ENCODE data around the gene ITPR1. TPM values are rescaled to one million over a fixed set of nuclear protein-coding genes. Genes with fewer than 3 reads are reported as not detected.
A peak's percentile ranks its signal among the peaks of the same experiment; 100 is the strongest.

ITPR1 gene
- total RNA-seq, 4 donors from 2014 or later, result 15.3 to 50.2 (median 28.7) TPM

DNA sequence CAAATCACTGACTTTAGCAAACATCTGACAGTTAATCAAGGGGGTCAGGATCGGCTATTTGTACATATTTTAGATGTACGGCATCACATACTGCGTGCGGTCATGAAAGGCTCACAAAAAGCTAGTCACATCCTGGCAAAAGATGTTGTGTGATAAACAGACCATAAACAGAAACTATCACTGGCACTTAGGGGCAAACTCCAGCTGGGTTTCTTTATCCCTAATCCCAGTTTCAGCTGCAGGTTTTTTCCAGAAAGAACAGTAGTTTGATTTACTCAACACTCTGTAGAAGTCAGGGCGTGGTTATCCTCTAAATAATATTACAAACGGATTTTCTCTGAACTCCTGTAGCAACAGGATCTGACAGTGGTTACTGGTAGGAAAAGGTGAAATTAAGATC, 373.7 kb downstream of the ITPR1 start:
- peak; percentile 19 for DNase-seq
- peak overlapping the region; percentile 91 to 99 (median 96) for H3K27ac ChIP-seq
- TF ChIP-seq EP300 (IDR thresholded peaks at IDR 0.05; ENCODE audit: low read depth), result peak; percentile 19
- peak in 2 of 3 donors; percentile 37 to 47 for TF ChIP-seq POLR2AphosphoS5 (IDR thresholded peaks at IDR 0.05)
- TF ChIP-seq, protein P1, sequence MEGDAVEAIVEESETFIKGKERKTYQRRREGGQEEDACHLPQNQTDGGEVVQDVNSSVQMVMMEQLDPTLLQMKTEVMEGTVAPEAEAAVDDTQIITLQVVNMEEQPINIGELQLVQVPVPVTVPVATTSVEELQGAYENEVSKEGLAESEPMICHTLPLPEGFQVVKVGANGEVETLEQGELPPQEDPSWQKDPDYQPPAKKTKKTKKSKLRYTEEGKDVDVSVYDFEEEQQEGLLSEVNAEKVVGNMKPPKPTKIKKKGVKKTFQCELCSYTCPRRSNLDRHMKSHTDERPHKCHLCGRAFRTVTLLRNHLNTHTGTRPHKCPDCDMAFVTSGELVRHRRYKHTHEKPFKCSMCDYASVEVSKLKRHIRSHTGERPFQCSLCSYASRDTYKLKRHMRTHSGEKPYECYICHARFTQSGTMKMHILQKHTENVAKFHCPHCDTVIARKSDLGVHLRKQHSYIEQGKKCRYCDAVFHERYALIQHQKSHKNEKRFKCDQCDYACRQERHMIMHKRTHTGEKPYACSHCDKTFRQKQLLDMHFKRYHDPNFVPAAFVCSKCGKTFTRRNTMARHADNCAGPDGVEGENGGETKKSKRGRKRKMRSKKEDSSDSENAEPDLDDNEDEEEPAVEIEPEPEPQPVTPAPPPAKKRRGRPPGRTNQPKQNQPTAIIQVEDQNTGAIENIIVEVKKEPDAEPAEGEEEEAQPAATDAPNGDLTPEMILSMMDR (IDR thresholded peaks at IDR 0.05), result no peak
- TF ChIP-seq POLR2A (IDR thresholded peaks at IDR 0.05), result no peak
- peaks cover under 1 to 2% of the 10 kb centered on the region in 2 donors for H3K9me3 ChIP-seq
- no peaks in the 10 kb centered on the region for H3K27me3 ChIP-seq
- 19 to 20% methylated on average over 5 to 6 of the region's 6 CpGs for WGBS, 2 donors (ENCODE audit: low coverage in 1 of 2)
- H3K36me3 ChIP-seq, result no peaks in the 10 kb centered on the region
- intact Hi-C loops (cut with DNase I; ENCODE audit: low total_unique reads), result no loop called here
- H3K4me3 ChIP-seq, result peak overlapping the region in 1 of 4 donors; percentile 55
- in situ Hi-C loops (cut with MboI; ENCODE audit: low pct_ligation_motif_present in 1 of 4, low pct_unique_long_range_greater_than_20kb in 1 of 4, low sequenced_read_pairs in 3 of 4), result no loop called here
- peaks cover 16 to 26% (median 24%) of the 10 kb centered on the region in 4 donors for H3K4me1 ChIP-seq

DNA sequence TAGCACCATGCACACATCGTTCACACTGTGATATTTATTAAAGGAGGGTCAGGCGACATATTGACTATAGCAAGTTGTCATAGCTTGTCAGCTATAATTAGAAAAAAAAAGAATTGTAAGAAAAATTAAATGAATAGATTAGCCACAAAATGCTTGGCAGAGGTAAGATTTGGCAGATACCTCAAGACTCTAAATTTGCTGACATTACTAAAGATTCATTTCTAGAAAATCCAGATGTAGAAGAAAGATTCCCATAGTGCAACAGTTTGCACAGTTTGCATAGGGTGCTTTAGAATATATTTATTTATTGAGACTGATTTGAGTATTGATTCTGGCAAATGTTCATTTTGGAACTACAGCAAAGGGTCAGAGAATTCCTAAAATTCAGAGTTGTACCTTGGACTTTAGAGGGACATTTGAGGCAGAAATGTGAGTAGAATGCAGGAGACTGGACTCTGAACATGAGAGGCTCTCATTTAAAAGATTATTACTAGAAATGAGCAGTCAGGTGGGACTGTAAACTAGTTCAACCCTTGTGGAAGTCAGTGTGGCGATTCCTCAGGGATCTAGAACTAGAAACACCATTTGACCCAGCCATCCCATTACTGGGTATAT, 384.1 kb downstream of the ITPR1 start:
- in situ Hi-C loops (cut with MboI; ENCODE audit: low pct_ligation_motif_present in 1 of 4, low pct_unique_long_range_greater_than_20kb in 1 of 4, low sequenced_read_pairs in 3 of 4), result loop anchor here in 1 of 4 donors (10.0 kb wide), 1 partner anchor 152 kb away; no protein-coding TSS in a partner anchor
- Histone ChIP-seq H3K36me3 (no peaks in the 10 kb centered on the region), H3K9me3 (no peaks in the 10 kb centered on the region), H3K27ac (no peak overlapping the region), H3K4me3 (no peak overlapping the region), H3K4me1 (no peaks in the 10 kb centered on the region), H3K27me3 (no peaks in the 10 kb centered on the region)
- WGBS, 2 donors (ENCODE audit: low coverage in 1 of 2), result 79 to 88% methylated on average over 2 to 3 of the region's 3 CpGs
- no peak for DNase-seq
- no peak for TF ChIP-seq POLR2A (IDR thresholded peaks at IDR 0.05)
- TF ChIP-seq EP300 (IDR thresholded peaks at IDR 0.05; ENCODE audit: low read depth), result no peak
- TF ChIP-seq, protein P1 (IDR thresholded peaks at IDR 0.05), result no peak
- no peak for TF ChIP-seq POLR2AphosphoS5 (IDR thresholded peaks at IDR 0.05)
- intact Hi-C loops (cut with DNase I; ENCODE audit: low total_unique reads), result no loop called here

DNA sequence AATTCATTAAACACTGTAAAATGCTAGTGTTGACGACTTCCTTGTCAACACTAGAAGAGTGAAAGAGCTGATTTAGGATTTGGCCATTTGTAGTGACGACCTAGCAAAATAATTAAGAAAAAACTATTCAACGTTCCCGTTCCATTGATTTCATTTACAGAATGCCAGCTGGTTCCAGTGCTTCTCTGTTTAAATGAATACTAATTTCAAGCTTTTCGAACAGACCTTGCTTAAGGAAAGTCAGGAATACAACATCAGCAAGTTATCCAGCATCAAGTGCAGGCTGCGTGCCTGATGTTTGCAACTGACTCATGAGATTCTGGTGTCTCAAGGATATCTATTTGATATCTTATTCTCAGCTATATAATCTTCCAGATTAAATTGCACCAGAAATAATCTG, 387.7 kb downstream of the ITPR1 start:
- no peak overlapping the region for H3K4me3 ChIP-seq
- no peaks in the 10 kb centered on the region for H3K9me3 ChIP-seq
- H3K4me1 ChIP-seq, result no peaks in the 10 kb centered on the region
- 86 to 87% methylated on average over 6 of the region's 6 CpGs for WGBS, 2 donors (ENCODE audit: low coverage in 1 of 2)
- in situ Hi-C loops (cut with MboI; ENCODE audit: low pct_ligation_motif_present in 1 of 4, low pct_unique_long_range_greater_than_20kb in 1 of 4, low sequenced_read_pairs in 3 of 4), result no loop called here
- H3K27me3 ChIP-seq, result no peaks in the 10 kb centered on the region
- TF ChIP-seq POLR2AphosphoS5 (IDR thresholded peaks at IDR 0.05) (no peak), EP300 (IDR thresholded peaks at IDR 0.05; ENCODE audit: low read depth) (no peak), POLR2A (IDR thresholded peaks at IDR 0.05) (no peak)
- TF ChIP-seq, protein P1 (IDR thresholded peaks at IDR 0.05), result no peak
- intact Hi-C loops (cut with DNase I; ENCODE audit: low total_unique reads), result no loop called here
- DNase-seq, result no peak
- no peaks in the 10 kb centered on the region for H3K36me3 ChIP-seq
- no peak overlapping the region for H3K27ac ChIP-seq

DNA sequence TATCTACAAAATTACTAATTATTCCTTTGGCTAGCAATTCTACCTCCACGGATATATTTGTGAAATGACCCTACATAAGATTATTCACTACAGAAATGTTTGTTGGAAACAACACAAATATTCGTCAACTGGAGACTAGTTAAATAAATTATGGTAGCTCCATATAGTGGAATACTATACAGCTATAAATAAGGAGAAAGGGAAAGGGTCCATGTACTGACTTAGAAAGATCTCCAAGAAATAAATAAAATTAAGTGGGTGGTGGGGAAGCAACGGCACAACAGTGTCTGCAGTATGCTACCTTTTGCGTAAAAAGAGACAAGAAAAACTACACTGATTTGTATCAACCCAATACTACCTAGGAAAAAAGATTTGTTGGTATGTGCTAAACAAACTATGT, 389.4 kb downstream of the ITPR1 start:
- Histone ChIP-seq H3K27ac (no peak overlapping the region), H3K27me3 (no peaks in the 10 kb centered on the region), H3K36me3 (no peaks in the 10 kb centered on the region), H3K4me3 (no peak overlapping the region), H3K9me3 (no peaks in the 10 kb centered on the region), H3K4me1 (no peaks in the 10 kb centered on the region)
- 97 to 98% methylated on average over 4 of the region's 4 CpGs for WGBS, 2 donors (ENCODE audit: low coverage in 1 of 2)
- in situ Hi-C loops (cut with MboI; ENCODE audit: low pct_ligation_motif_present in 1 of 4, low pct_unique_long_range_greater_than_20kb in 1 of 4, low sequenced_read_pairs in 3 of 4) (no loop called here), intact Hi-C loops (cut with DNase I; ENCODE audit: low total_unique reads) (no loop called here)
- no peak for DNase-seq
- TF ChIP-seq POLR2AphosphoS5 (IDR thresholded peaks at IDR 0.05) (no peak), POLR2A (IDR thresholded peaks at IDR 0.05) (no peak), EP300 (IDR thresholded peaks at IDR 0.05; ENCODE audit: low read depth) (no peak)
- TF ChIP-seq, protein P1 (IDR thresholded peaks at IDR 0.05), result no peak
